Mucosa of descending colon (tissue), 3 donors: ENCODE measurements around the gene LRRC74A. TPM values are rescaled to one million over a fixed set of nuclear protein-coding genes. Genes with fewer than 3 reads are reported as not detected.
"Not testable (repeated sequence)": the region's sequence is repeated elsewhere in the genome, so short reads cannot be mapped to it uniquely, and the experiment has no call there.

ENCODE experiments used
- ATAC-seq: fragments of 200-7000 bp; cut with Tn5 transposase; one replicate; pipeline ENCODE4 v1.9.1; 2020; ENCODE audit warnings: mild to moderate bottlenecking, moderate library complexity
- DNase-seq, 3 donors: peaks; one replicate each; pipeline ENCODE4 v3.0.0-alpha.2; 2020
- H3K36me3 ChIP-seq: fragments of 200-600 bp; one replicate; pipeline ENCODE4 v1.8.0; 2021; ENCODE audit warnings: low read depth, mild to moderate bottlenecking
- H3K4me1 ChIP-seq: fragments of 200-600 bp; one replicate; pipeline ENCODE4 v1.8.0; 2021; ENCODE audit warnings: low read depth, mild to moderate bottlenecking
- H3K4me3 ChIP-seq: fragments of 200-600 bp; one replicate; pipeline ENCODE4 v1.8.0; 2021; ENCODE audit warnings: mild to moderate bottlenecking
- H3K9me3 ChIP-seq: fragments of 200-600 bp; one replicate; pipeline ENCODE4 v1.8.0; 2021; ENCODE audit warnings: mild to moderate bottlenecking
- intact Hi-C, 2 donors: fragments of 100-400 bp; cut with DNase I in 1 of 2; cut with micrococcal nuclease in 1 of 2; formaldehyde crosslinking; loops; one replicate each; pipeline versions ENCODE4 v1.11.0 to v1.11.1; 2022; cut with DNase I, micrococcal nuclease
- total RNA-seq, 3 donors: library from RNA; stranded (reverse); fragmentation: NEBNext Ultra II Directional in 2 of 3; extraction: Animal tissue kit (Norgen Biotek cat#: 25700) in 2 of 3; gene quantifications; one replicate each; pipeline versions ENCODE4 v1.2.1 to v1.2.4, GENCODE V29; 2021 to 2023
- TF ChIP-seq, protein P1 (sequence below): fragments of 200-600 bp; IDR thresholded peaks from one replicate; pipeline ENCODE4 v1.8.0; 2022; ENCODE audit warnings: antibody characterized with exemption, mild to moderate bottlenecking
- donor health status: DM: no; HTN: no; CAD: no; lungs with moderate emphysema.
- donor health status: DM: no; HTN: no; CAD: no.
- donor health status: DM: no; HTN: yes; CAD: no.

The LRRC74A gene
- total RNA-seq, 3 donors from 2014 or later: not detected

DNA sequence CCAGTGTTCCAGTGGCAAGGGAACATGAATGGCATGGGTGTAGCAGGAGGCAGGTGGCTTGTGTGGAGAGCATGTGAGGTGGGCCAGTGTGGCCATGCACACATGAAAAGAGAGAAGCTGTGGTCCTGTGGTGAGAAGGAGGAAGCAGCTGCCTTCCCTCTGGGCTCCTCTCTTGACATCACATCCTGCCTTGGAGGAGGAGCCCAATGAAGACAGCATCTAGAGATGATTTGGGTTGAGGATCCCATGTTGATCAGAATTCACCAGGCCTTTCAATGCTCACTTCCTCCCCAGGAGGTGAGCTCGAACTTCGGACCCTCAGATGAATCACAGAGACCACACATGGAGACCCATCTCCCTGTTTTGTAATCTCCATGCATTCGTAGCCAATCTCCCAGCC, 82.6 kb downstream of the LRRC74A start:
- intact Hi-C loops: no loop called here
- DNase-seq: peak in 2 of 3 donors; percentile 47 to 58
- no peaks in the 10 kb centered on the region for H3K9me3 ChIP-seq

DNA sequence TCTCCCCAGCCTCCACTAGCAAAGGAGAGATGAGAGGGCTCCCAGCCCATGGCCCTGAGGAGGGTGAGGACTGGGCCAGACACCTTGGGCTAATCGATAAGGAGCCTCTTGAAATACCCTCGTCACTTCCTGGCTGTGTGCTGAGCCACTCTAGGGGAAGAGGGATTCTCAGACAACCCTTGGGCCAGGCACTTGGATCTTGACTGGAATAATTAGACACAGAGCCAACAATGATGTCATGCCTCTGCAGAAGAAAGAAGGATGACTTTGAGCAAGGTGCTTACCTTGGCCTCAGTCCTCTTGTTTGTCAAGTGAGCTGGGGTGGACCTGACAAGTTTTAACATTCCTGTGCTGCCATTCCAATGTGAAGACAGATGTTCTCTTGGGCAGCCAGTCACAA, 83.1 kb downstream of the LRRC74A start:
- no peaks in the 10 kb centered on the region for H3K9me3 ChIP-seq
- ATAC-seq: no peak
- no peak for DNase-seq
- TF ChIP-seq, protein P1, sequence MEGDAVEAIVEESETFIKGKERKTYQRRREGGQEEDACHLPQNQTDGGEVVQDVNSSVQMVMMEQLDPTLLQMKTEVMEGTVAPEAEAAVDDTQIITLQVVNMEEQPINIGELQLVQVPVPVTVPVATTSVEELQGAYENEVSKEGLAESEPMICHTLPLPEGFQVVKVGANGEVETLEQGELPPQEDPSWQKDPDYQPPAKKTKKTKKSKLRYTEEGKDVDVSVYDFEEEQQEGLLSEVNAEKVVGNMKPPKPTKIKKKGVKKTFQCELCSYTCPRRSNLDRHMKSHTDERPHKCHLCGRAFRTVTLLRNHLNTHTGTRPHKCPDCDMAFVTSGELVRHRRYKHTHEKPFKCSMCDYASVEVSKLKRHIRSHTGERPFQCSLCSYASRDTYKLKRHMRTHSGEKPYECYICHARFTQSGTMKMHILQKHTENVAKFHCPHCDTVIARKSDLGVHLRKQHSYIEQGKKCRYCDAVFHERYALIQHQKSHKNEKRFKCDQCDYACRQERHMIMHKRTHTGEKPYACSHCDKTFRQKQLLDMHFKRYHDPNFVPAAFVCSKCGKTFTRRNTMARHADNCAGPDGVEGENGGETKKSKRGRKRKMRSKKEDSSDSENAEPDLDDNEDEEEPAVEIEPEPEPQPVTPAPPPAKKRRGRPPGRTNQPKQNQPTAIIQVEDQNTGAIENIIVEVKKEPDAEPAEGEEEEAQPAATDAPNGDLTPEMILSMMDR: no peak
- intact Hi-C loops: no loop called here
- H3K4me3 ChIP-seq: no peak overlapping the region
- peaks cover 8% of the 10 kb centered on the region for H3K4me1 ChIP-seq
- no peaks in the 10 kb centered on the region for H3K36me3 ChIP-seq

More for the DNA sequence above, 82.6 kb downstream of the LRRC74A start:
- ATAC-seq: peak; percentile 64
- Histone ChIP-seq H3K36me3 (no peaks in the 10 kb centered on the region), H3K4me3 (no peak overlapping the region), H3K4me1 (peaks cover 8% of the 10 kb centered on the region)
- TF ChIP-seq, protein P1: no peak

DNA sequence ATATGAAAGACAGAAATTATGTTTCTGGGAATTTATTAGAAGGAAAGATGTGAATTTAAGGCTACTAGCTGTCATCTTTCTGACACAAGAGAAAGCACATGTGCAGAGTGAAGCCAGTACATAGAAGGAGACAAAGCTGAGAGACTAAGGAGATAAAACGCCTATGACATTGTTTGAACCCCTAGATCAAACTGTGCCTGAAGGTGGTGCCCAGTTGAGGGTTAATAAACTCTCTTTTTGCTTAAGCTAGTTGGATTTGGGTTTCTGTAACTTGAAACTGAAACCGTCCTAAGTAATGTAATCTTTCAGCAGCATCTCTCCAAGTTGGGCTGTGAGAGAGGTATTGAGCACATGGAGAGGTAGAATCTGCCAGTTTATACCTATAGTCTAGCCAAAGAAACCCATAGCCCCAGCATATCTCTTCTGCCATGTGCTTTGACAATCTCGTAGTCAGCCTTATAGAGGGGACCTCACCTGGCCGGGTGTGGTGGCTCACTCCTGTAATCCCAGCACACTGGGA, 84.2 kb downstream of the LRRC74A start:
- Histone ChIP-seq H3K36me3 (no peaks in the 10 kb centered on the region), H3K4me3 (no peak overlapping the region), H3K4me1 (peaks cover 8% of the 10 kb centered on the region), H3K9me3 (no peaks in the 10 kb centered on the region)
- intact Hi-C loops: loop anchor here in 1 of 2 donors (5.0 kb wide), 1 partner anchor 157 kb away; no protein-coding TSS in a partner anchor
- ATAC-seq (no peak), DNase-seq (no peak)
- TF ChIP-seq, protein P1: no peak

DNA sequence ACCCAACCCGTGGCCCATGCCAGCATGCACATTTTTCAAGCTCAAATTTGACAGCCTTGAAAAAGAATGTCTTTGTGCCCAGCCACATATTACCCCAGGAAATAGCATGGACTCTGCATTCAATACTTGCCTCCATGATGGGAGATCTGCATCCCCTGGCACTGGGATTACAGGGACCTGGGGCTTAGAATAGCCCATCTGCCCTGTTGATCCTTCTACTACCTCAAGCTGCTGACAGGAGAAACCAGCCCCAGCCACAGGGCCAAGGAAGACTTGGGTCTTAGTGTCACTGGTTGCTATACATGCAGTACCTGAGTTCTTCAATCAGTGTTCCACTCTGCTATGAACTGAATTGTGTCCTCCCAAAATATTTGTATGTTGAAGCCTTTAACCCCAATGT, 85.3 kb downstream of the LRRC74A start:
- ATAC-seq: no peak
- intact Hi-C loops: loop anchor here in 1 of 2 donors (5.0 kb wide), 1 partner anchor 156 kb away; no protein-coding TSS in a partner anchor
- Histone ChIP-seq H3K4me1 (peaks cover 8% of the 10 kb centered on the region), H3K4me3 (no peak overlapping the region), H3K36me3 (no peaks in the 10 kb centered on the region), H3K9me3 (no peaks in the 10 kb centered on the region)
- TF ChIP-seq, protein P1: no peak
- DNase-seq: no peak

DNA sequence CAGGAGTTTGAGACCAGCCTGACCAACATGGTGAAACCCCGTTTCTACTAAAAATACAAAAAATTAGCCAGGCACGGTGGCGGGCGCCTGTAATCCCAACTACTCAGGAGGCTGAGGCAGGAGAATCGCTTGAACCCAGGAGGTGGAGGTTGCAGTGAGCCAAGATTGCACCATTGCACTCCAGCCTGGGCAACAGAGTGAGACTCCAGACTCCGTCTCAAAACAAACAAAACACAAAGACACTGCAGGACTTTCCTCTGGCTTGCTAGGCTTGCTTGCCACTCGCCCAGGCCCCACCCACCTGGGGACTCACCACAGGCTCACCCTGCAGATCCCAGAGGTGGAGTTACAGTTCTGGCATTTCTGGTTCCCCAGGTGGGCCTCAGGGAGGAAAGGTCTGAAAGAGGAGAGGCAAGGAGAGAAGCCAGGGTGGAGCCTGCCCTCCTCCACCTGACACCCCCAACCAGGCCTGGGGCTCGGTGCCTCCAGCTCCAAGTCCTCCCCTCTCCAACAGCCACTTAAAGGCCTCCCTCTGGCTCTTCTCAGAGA, 88.4 kb downstream of the LRRC74A start:
- H3K9me3 ChIP-seq, H3K4me3 ChIP-seq, H3K36me3 ChIP-seq: not testable (repeated sequence)
- H3K4me1 ChIP-seq: peaks cover 22% of the 10 kb centered on the region
- ATAC-seq (peak; percentile 3), DNase-seq (peak in 2 of 3 donors; percentile 28 to 57)
- intact Hi-C loops: loop anchor here in 1 of 2 donors (5.0 kb wide), 2 partner anchors 138 to 153 kb away; no protein-coding TSS in a partner anchor

DNA sequence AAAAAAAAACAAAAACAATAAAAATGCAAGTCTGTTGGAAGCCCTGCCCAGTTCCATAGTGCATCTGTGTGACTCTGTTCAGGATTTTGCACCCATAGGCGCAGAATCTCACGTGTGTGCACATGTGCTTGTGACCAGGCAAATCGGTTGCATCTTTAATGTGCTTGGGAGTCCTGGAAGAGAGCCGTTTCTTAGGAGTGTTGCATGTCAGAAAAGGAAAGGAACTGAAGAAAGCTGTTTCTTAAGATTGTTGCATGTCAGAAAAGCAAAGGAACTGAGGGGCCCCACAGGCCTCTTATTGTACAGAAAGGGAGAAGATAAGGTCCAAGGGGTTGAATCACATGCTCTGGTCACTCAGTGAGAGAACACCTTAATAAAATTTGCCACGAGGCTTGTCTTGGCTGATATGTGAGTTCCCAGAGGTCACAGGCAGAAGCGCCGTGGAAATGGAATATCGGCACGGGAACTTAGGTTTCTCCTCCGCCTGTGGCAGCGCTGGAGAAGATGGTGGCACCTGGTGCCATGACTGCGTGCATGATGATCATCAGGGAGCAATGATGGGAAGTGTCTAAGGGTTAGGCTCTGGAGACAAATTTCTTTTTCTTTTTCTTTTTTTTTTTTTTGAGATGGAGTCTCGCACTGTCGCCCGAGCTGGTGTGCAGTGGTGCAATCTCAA, 90.0 kb downstream of the LRRC74A start:
- DNase-seq (no peak), ATAC-seq (no peak)
- H3K9me3 ChIP-seq: no peaks in the 10 kb centered on the region
- H3K36me3 ChIP-seq: no peaks in the 10 kb centered on the region
- no peak overlapping the region for H3K4me3 ChIP-seq
- intact Hi-C loops: loop anchor here in 1 of 2 donors (5.0 kb wide), 1 partner anchor 136 kb away; no protein-coding TSS in a partner anchor
- H3K4me1 ChIP-seq: peaks cover 29% of the 10 kb centered on the region
- TF ChIP-seq, protein P1: no peak
